H9 (cell line): ENCODE results near the gene BCAT1. TPM values are rescaled to one million over a fixed set of nuclear protein-coding genes. Genes with fewer than 3 reads are reported as not detected.

ENCODE experiments used
- DNase-seq: peaks from one replicate; pipeline ENCODE4 v3.0.0-alpha.2; 2017
- H2AFZ ChIP-seq: one replicate; pipeline ENCODE4 v1.6.1; 2013; ENCODE audit warnings: mild to moderate bottlenecking, low read length, control low read depth, moderate library complexity
- H2AK5ac ChIP-seq: 2 replicates; pipeline ENCODE4 v1.6.1; 2013; ENCODE audit warnings: low read length, control low read depth, mixed read lengths; ENCODE audit not compliant: insufficient read length
- H2BK120ac ChIP-seq: one replicate; pipeline ENCODE4 v1.6.1; 2013; ENCODE audit warnings: low read depth, mild to moderate bottlenecking, low read length, control low read depth, inconsistent platforms; ENCODE audit not compliant: poor library complexity, severe bottlenecking
- H2BK12ac ChIP-seq: 2 replicates; pipeline ENCODE4 v1.6.1; 2013; ENCODE audit warnings: low read length, control low read depth, mixed read lengths, low read depth; ENCODE audit not compliant: insufficient read length
- H2BK15ac ChIP-seq: 2 replicates; pipeline ENCODE4 v1.6.1; 2013; ENCODE audit warnings: low read depth, low read length, control low read depth
- H2BK20ac ChIP-seq: one replicate; pipeline ENCODE4 v1.6.1; 2013; ENCODE audit warnings: low read depth, mild to moderate bottlenecking, low read length, control low read depth, inconsistent platforms; ENCODE audit not compliant: poor library complexity, severe bottlenecking
- H2BK5ac ChIP-seq: 2 replicates; pipeline ENCODE4 v1.6.1; 2013; ENCODE audit warnings: low read length, control low read depth, mixed read lengths; ENCODE audit not compliant: insufficient read length
- H3K14ac ChIP-seq: 2 replicates; pipeline ENCODE4 v1.6.1; 2013; ENCODE audit warnings: low read length, control low read depth; ENCODE audit not compliant: insufficient read depth
- H3K18ac ChIP-seq: 2 replicates; pipeline ENCODE4 v1.6.1; 2013; ENCODE audit warnings: low read depth, mild to moderate bottlenecking, mixed read lengths, low read length, control low read depth; ENCODE audit not compliant: insufficient read length
- H3K23ac ChIP-seq: 2 replicates; pipeline ENCODE4 v1.6.1; 2013; ENCODE audit warnings: low read length, control low read depth, mixed read lengths, low read depth; ENCODE audit not compliant: insufficient read length
- H3K23me2 ChIP-seq: 2 replicates; pipeline ENCODE4 v1.6.1; 2013; ENCODE audit warnings: low read depth, mild to moderate bottlenecking, mixed read lengths, low read length, control low read depth; ENCODE audit not compliant: insufficient read length, poor library complexity, severe bottlenecking
- H3K27ac ChIP-seq: 2 replicates; pipeline ENCODE4 v1.5.1; 2013; ENCODE audit warnings: low read length, control low read depth, mixed read lengths, low read depth; ENCODE audit not compliant: insufficient read length
- H3K27me3 ChIP-seq: 2 replicates; pipeline ENCODE4 v1.6.1; 2013; ENCODE audit warnings: low read length, control low read depth, inconsistent platforms; ENCODE audit not compliant: insufficient read depth
- H3K4ac ChIP-seq: 2 replicates; pipeline ENCODE4 v1.6.1; 2013; ENCODE audit warnings: low read depth, mild to moderate bottlenecking, control low read depth, inconsistent platforms, low read length, moderate library complexity
- H3K4me1 ChIP-seq: 2 replicates; pipeline ENCODE4 v1.6.1; 2013; ENCODE audit warnings: low read length, control low read depth, inconsistent platforms; ENCODE audit not compliant: insufficient read depth
- H3K4me2 ChIP-seq: 2 replicates; pipeline ENCODE4 v1.6.1; 2013; ENCODE audit warnings: low read length, control low read depth, mixed read lengths; ENCODE audit not compliant: insufficient read length, insufficient read depth
- H3K56ac ChIP-seq: 2 replicates; pipeline ENCODE4 v1.6.1; 2013; ENCODE audit warnings: low read depth, mild to moderate bottlenecking, mixed read lengths, low read length, control low read depth; ENCODE audit not compliant: insufficient read length
- H3K79me1 ChIP-seq: 2 replicates; pipeline ENCODE4 v1.6.1; 2013; ENCODE audit warnings: low read depth, mild to moderate bottlenecking, moderate library complexity, low read length, control low read depth, inconsistent platforms; ENCODE audit not compliant: insufficient read depth, poor library complexity, severe bottlenecking
- H3K79me2 ChIP-seq: 2 replicates; pipeline ENCODE4 v1.6.1; 2013; ENCODE audit warnings: low read length, control low read depth, inconsistent platforms; ENCODE audit not compliant: insufficient read depth
- H3K9ac ChIP-seq: 2 replicates; pipeline ENCODE4 v1.6.1; 2013; ENCODE audit warnings: low read length, control low read depth, mixed read lengths; ENCODE audit not compliant: insufficient read length; ENCODE audit errors: extremely low read depth
- H3K9me3 ChIP-seq: one replicate; pipeline ENCODE4 v1.6.1; 2013; ENCODE audit warnings: low read depth, low read length, inconsistent platforms; ENCODE audit not compliant: control insufficient read depth
- H3T11ph ChIP-seq: one replicate; pipeline ENCODE4 v1.6.1; 2013; ENCODE audit warnings: mild to moderate bottlenecking, low read length, control low read depth, inconsistent platforms
- H4K20me1 ChIP-seq: one replicate; pipeline ENCODE4 v1.6.1; 2013; ENCODE audit not compliant: control insufficient read depth, insufficient read length, insufficient read depth
- H4K5ac ChIP-seq: 2 replicates; pipeline ENCODE4 v1.6.1; 2013; ENCODE audit warnings: low read depth, mild to moderate bottlenecking, mixed read lengths, low read length, control low read depth; ENCODE audit not compliant: insufficient read length
- H4K8ac ChIP-seq: replicated peaks from 2 replicates; pipeline ENCODE4 v1.6.1; 2013; ENCODE audit warnings: low read length, control low read depth, mixed read lengths, low read depth; ENCODE audit not compliant: insufficient read length
- H4K91ac ChIP-seq: 2 replicates; pipeline ENCODE4 v1.6.1; 2013; ENCODE audit warnings: low read depth, mild to moderate bottlenecking, moderate library complexity, mixed read lengths, low read length, control low read depth; ENCODE audit not compliant: insufficient read length
- H3K27ac Mint-ChIP-seq, 3 experiments: 2 replicates in 2 of 3; 3 replicates in 1 of 3; pipeline ENCODE4 v1.8.0; 2020 to 2021; ENCODE audit warnings: mixed read lengths in 3 of 3, mild to moderate bottlenecking in 1 of 3, moderate library complexity in 1 of 3
- H3K27me3 Mint-ChIP-seq: 2 replicates; pipeline ENCODE4 v1.8.0; 2021; ENCODE audit warnings: low read depth, mild to moderate bottlenecking, moderate library complexity, mixed read lengths
- H3K36me3 Mint-ChIP-seq, 3 experiments: 2 replicates in 2 of 3; 3 replicates in 1 of 3; pipeline ENCODE4 v1.8.0; 2020 to 2021; ENCODE audit warnings: low read depth in 3 of 3, mixed read lengths in 3 of 3; ENCODE audit not compliant: insufficient read depth in 1 of 3
- H3K4me1 Mint-ChIP-seq, 2 experiments: 2 replicates each; pipeline ENCODE4 v1.8.0; 2020; ENCODE audit warnings: mixed read lengths in 2 of 2
- H3K4me3 Mint-ChIP-seq, 2 experiments: 2 replicates in 1 of 2; 3 replicates in 1 of 2; pipeline ENCODE4 v1.8.0; 2020 to 2021; ENCODE audit warnings: mild to moderate bottlenecking in 2 of 2, mixed read lengths in 2 of 2, moderate library complexity in 1 of 2
- H3K9me3 Mint-ChIP-seq, 2 experiments: 2 replicates in 1 of 2; 3 replicates in 1 of 2; pipeline ENCODE4 v1.8.0; 2020; ENCODE audit warnings: mild to moderate bottlenecking in 2 of 2, mixed read lengths in 2 of 2, moderate library complexity in 1 of 2
- WGBS: extraction: QIAGEN DNeasy Blood & Tissue Kit; methylation state at CpG from one replicate; pipeline ENCODE4 v1.1.7; 2013; ENCODE audit warnings: missing lambda C conversion rate, low lambda C conversion rate, mixed read lengths; ENCODE audit not compliant: insufficient read length; ENCODE audit errors: extremely low coverage; 5-methylcytosine and 5-hydroxymethylcytosine counted together
- total RNA-seq: library from RNA; stranded (reverse); gene quantifications from 2 replicates; pipeline ENCODE4 v1.2.1, GENCODE V29; 2021
- TF ChIP-seq, protein P1 (sequence below): fragments of 200-600 bp; sonication (generic); conservative IDR thresholded peaks from 3 replicates; pipeline ENCODE4 v1.8.0; 2021; ENCODE audit warnings: antibody characterized with exemption, mild to moderate bottlenecking

Gene BCAT1
- total RNA-seq, 1 experiment from 2014 or later = 244 TPM

DNA sequence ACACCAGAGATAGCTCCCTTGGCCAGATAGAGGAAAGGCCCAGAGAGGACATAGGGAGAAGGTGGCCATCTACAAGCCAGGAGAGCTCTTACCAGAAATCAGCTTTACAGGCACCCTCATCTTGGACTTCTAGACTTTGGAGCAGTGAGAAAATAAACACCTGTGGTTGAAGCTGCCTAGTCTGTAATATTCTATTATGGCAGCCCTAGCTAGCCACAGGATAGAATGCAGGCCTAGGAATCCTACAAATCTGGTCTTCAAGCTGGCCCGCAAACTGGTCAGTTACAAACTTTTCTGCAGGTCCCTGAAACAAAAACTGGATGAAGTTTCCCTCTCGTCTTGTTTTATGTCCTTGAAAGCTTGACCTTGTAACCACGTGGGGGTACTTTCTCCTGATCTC, 92.4 kb downstream of the BCAT1 start:
- Histone ChIP-seq H2BK12ac (no peak overlapping the region), H3K18ac (no peak overlapping the region), H3K23me2 (no peaks in the 10 kb centered on the region), H4K8ac (no peak overlapping the region), H2AK5ac (no peak overlapping the region), H3K14ac (no peak overlapping the region), H3K79me2 (no peaks in the 10 kb centered on the region; the same call in 1 of the 2 replicates), H3K9ac (no peak overlapping the region), H3K56ac (no peak overlapping the region), H2BK120ac (no peak overlapping the region), H3T11ph (no peak overlapping the region), H3K23ac (no peak overlapping the region), H2AFZ (no peak overlapping the region), H2BK20ac (no peak overlapping the region), H4K91ac (no peak overlapping the region), H2BK5ac (no peak overlapping the region), H3K4me2 (no peak overlapping the region), H3K9me3 (peaks cover 4% of the 10 kb centered on the region), H3K27me3 (no peaks in the 10 kb centered on the region), H3K79me1 (no peaks in the 10 kb centered on the region), H3K27ac (no peak overlapping the region), H4K5ac (no peak overlapping the region), H3K4me1 (no peaks in the 10 kb centered on the region; the same call in 1 of the 2 replicates), H4K20me1 (no peaks in the 10 kb centered on the region), H2BK15ac (no peak overlapping the region), H3K4ac (no peak overlapping the region)
- 0 out of 7 replicates have a peak overlapping the region, but pooled peaks of 1 of the 3 experiments have one; percentile 52 for H3K27ac Mint-ChIP-seq
- WGBS = no CpG with 5 or more reads among the region's 3 CpGs
- no peaks in the 10 kb centered on the region for H3K27me3 Mint-ChIP-seq
- H3K9me3 Mint-ChIP-seq = peaks cover 28 to 31% of the 10 kb centered on the region in 2 experiments
- peaks cover 22 to 28% of the 10 kb centered on the region in 2 experiments for H3K4me1 Mint-ChIP-seq
- DNase-seq = no peak
- no peak overlapping the region for H3K4me3 Mint-ChIP-seq
- TF ChIP-seq, protein P1, sequence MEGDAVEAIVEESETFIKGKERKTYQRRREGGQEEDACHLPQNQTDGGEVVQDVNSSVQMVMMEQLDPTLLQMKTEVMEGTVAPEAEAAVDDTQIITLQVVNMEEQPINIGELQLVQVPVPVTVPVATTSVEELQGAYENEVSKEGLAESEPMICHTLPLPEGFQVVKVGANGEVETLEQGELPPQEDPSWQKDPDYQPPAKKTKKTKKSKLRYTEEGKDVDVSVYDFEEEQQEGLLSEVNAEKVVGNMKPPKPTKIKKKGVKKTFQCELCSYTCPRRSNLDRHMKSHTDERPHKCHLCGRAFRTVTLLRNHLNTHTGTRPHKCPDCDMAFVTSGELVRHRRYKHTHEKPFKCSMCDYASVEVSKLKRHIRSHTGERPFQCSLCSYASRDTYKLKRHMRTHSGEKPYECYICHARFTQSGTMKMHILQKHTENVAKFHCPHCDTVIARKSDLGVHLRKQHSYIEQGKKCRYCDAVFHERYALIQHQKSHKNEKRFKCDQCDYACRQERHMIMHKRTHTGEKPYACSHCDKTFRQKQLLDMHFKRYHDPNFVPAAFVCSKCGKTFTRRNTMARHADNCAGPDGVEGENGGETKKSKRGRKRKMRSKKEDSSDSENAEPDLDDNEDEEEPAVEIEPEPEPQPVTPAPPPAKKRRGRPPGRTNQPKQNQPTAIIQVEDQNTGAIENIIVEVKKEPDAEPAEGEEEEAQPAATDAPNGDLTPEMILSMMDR = no peak
- peaks cover 57 to 72% (median 66%) of the 10 kb centered on the region in 3 experiments for H3K36me3 Mint-ChIP-seq
